Nephron progenitor cell (in vitro differentiated cells): ENCODE data around the gene IFITM5.
A peak's percentile ranks its signal among the peaks of the same experiment; 100 is the strongest.
"Not testable (repeated sequence)": the region's sequence is repeated elsewhere in the genome, so short reads cannot be mapped to it uniquely, and the experiment has no call there.

Source experiments
- DNase-seq: peaks from one replicate; pipeline ENCODE4 v3.0.0; 2021
- H3K27ac Mint-ChIP-seq: 2 replicates; pipeline ENCODE4 v1.8.0; 2021; ENCODE audit warnings: mild to moderate bottlenecking, moderate library complexity, mixed read lengths
- H3K27me3 Mint-ChIP-seq: 2 replicates; pipeline ENCODE4 v1.8.0; 2021; ENCODE audit warnings: mild to moderate bottlenecking, low read depth, mixed read lengths; ENCODE audit not compliant: poor library complexity
- H3K36me3 Mint-ChIP-seq: 2 replicates; pipeline ENCODE4 v1.8.0; 2021; ENCODE audit warnings: low read depth, mixed read lengths
- H3K4me1 Mint-ChIP-seq: 2 replicates; pipeline ENCODE4 v1.8.0; 2021; ENCODE audit warnings: mixed read lengths
- H3K4me3 Mint-ChIP-seq: 2 replicates; pipeline ENCODE4 v1.8.0; 2021; ENCODE audit warnings: mild to moderate bottlenecking, moderate library complexity, mixed read lengths
- H3K9me3 Mint-ChIP-seq: 2 replicates; pipeline ENCODE4 v1.8.0; 2021; ENCODE audit warnings: mild to moderate bottlenecking, moderate library complexity, mixed read lengths
- TF ChIP-seq, protein P1 (sequence below): fragments of 200-600 bp; sonication (generic); IDR thresholded peaks from 2 replicates; pipeline ENCODE4 v1.5.0; 2021; ENCODE audit warnings: antibody characterized with exemption

The IFITM5 gene

GRCh38 chr11:339963-340362 is 40.6 kb upstream of the IFITM5 start:
- DNase-seq: no peak
- H3K27ac Mint-ChIP-seq: no peak overlapping the region
- no peaks in the 10 kb centered on the region for H3K36me3 Mint-ChIP-seq
- H3K4me3 Mint-ChIP-seq: no peak overlapping the region
- TF ChIP-seq, protein P1, sequence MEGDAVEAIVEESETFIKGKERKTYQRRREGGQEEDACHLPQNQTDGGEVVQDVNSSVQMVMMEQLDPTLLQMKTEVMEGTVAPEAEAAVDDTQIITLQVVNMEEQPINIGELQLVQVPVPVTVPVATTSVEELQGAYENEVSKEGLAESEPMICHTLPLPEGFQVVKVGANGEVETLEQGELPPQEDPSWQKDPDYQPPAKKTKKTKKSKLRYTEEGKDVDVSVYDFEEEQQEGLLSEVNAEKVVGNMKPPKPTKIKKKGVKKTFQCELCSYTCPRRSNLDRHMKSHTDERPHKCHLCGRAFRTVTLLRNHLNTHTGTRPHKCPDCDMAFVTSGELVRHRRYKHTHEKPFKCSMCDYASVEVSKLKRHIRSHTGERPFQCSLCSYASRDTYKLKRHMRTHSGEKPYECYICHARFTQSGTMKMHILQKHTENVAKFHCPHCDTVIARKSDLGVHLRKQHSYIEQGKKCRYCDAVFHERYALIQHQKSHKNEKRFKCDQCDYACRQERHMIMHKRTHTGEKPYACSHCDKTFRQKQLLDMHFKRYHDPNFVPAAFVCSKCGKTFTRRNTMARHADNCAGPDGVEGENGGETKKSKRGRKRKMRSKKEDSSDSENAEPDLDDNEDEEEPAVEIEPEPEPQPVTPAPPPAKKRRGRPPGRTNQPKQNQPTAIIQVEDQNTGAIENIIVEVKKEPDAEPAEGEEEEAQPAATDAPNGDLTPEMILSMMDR: no peak
- peaks cover 46% of the 10 kb centered on the region for H3K4me1 Mint-ChIP-seq
- peaks cover 16% of the 10 kb centered on the region for H3K9me3 Mint-ChIP-seq
- H3K27me3 Mint-ChIP-seq: peaks cover 3% of the 10 kb centered on the region

GRCh38 chr11:337711-338110 is 38.4 kb upstream of the IFITM5 start:
- Mint-ChIP-seq H3K27ac (no peak overlapping the region), H3K4me1 (peaks cover 66% of the 10 kb centered on the region), H3K27me3 (peaks cover 3% of the 10 kb centered on the region), H3K36me3 (no peaks in the 10 kb centered on the region), H3K9me3 (peaks cover 23% of the 10 kb centered on the region), H3K4me3 (no peak overlapping the region)
- TF ChIP-seq, protein P1: no peak
- no peak for DNase-seq

GRCh38 chr11:336659-337198 is 37.4 kb upstream of the IFITM5 start:
- peak overlapping the region; percentile 97 for H3K27ac Mint-ChIP-seq
- H3K27me3 Mint-ChIP-seq: peaks cover 3% of the 10 kb centered on the region
- no peak for DNase-seq
- peaks cover 56% of the 10 kb centered on the region for H3K4me1 Mint-ChIP-seq
- peaks cover 32% of the 10 kb centered on the region for H3K9me3 Mint-ChIP-seq
- TF ChIP-seq, protein P1: no peak
- H3K36me3 Mint-ChIP-seq: no peaks in the 10 kb centered on the region
- H3K4me3 Mint-ChIP-seq: peak overlapping the region; percentile 66

DNA sequence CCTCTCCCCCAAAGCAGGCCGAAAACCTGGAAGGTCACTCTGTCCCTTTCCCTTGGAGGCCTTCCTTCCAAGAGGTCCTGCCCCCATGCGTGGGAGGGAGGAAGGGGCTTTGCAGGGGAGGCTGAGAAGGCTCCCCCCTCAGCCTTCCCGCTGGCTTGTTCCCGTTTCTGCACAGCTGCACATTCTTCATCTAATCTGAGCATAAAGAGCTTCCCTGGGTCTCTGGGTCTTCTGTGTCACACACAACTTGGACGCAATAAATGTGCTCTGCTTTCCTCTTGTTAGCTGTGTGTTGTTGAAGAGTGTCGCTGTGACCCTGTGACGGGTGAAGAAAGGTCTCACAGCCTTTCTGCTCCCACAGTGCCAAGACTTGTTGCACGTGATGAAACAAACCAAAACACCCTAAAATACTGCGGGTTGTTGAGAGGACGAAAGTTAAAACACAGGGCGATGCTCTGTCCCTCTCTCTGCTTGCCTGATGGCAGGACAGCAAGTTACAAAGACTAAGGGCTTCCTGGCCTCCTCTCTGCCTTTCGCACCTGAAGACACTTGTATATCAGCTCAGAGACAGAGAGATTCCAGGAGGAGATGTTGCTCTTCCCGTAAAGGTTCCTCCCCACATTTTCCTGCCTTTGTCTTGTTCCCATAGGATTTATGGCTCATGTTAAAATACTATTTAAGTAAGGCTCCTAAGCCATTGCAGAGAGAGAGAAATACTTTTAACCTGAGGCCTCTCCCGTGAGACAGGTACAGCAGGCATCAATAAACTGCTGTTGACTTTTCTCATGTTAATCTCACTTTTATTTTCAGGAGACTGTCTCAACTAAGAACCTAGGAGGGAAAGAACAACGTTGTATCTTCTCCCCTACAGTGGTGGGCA is 36.7 kb upstream of the IFITM5 start:
- Mint-ChIP-seq H3K27ac (peak overlapping the region; percentile 97), H3K9me3 (peaks cover 36% of the 10 kb centered on the region), H3K27me3 (no peaks in the 10 kb centered on the region), H3K4me1 (peaks cover 54% of the 10 kb centered on the region), H3K4me3 (peak overlapping the region; percentile 66), H3K36me3 (peaks cover 4% of the 10 kb centered on the region)
- DNase-seq: no peak
- TF ChIP-seq, protein P1: no peak

DNA sequence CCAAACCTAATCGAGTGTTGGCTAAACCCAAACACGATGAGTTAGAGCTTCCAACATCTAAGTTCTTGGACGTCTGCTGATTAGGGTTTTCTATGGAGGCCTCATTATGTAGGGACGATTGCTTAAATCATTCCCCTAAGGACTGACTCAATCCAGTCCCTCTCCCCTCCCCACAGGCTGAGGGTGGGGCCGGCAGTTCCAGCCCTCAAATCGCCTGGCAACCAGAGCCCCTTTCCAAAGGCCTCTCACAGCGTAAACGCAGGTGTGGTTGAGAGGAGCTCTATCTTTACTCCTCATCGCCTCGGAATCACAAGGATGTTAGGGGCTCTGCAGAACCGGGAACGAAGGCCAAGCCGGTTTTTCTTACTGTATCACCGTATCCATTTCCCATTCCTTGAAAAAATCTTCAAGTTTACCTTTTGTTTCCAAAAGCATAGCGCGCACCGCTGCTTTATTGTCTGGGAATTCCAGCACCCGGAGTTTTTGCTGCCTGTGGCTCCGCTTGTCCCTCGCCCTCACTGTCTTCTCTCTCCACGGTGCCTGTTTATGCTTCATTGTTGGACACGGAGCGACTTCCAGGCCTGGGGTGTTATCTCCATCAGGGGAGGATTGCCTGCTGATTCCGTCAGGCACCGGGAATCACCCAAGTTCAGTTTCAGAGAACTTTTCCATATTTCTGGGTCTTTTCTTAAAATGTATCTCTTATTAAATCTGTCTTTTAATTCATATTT is 35.1 kb upstream of the IFITM5 start:
- Mint-ChIP-seq H3K4me3 (peak overlapping the region; percentile 70), H3K9me3 (peaks cover 38% of the 10 kb centered on the region), H3K27me3 (no peaks in the 10 kb centered on the region), H3K27ac (peak overlapping the region; percentile 86), H3K36me3 (peaks cover 4% of the 10 kb centered on the region), H3K4me1 (peaks cover 56% of the 10 kb centered on the region)
- TF ChIP-seq, protein P1: no peak
- no peak for DNase-seq

DNA sequence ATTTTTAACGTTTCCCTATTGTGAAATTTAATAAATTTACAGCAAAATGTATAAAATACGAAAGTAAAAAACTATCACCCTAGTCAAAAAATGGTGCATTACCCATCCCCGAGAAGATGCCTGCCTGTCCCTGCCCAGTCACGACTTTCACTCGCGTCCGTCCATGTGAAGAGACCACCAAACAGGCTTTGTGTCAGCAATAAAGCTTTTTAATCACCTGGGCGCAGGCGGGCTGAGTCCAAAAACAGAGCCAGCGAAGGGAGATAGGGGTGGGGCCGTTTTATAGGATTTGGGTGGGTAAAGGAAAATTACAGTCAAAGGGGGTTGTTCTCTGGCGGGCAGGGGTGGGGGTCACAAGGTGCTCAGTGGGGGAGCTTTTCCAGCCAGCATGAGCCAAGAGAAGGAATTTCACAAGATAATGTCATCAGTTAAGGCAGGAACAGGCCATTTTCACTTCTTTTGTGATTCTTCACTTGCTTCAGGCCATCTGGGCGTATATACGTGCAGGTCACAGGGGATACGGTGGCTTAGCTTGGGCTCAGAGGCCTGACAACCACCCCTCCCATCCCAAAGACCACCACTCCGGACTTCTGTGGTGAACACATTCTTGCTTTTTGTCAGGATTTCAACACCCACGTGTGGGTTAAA is 34.4 kb upstream of the IFITM5 start:
- Mint-ChIP-seq H3K9me3 (peaks cover 43% of the 10 kb centered on the region), H3K27ac (peak overlapping the region; percentile 86), H3K4me1 (peaks cover 63% of the 10 kb centered on the region), H3K4me3 (peak overlapping the region; percentile 70)
- DNase-seq, H3K27me3 Mint-ChIP-seq, H3K36me3 Mint-ChIP-seq: not testable (repeated sequence)
